GM15510 (cell line): ENCODE results near the gene PLA2G4E.

Source experiments
- POLR2A ChIP-seq: IDR thresholded peaks from 3 replicates; pipeline ENCODE4 v1.6.1; 2011; ENCODE audit warnings: borderline replicate concordance; ENCODE audit not compliant: insufficient read length; ENCODE audit errors: extremely low read depth

The PLA2G4E gene

GRCh38 chr15:42059661-42060476, 39.0 kb upstream of the PLA2G4E start:
- TF ChIP-seq POLR2A, result no peak

- no peak for TF ChIP-seq POLR2A
These were observed 37.9 kb upstream of the PLA2G4E start for GRCh38 chr15:42058791-42059190.

- TF ChIP-seq POLR2A, result no peak
These were observed 37.2 kb upstream of the PLA2G4E start for GRCh38 chr15:42057799-42058646.

- TF ChIP-seq POLR2A, result no peak
These were observed 36.3 kb upstream of the PLA2G4E start for GRCh38 chr15:42056934-42057798.

- no peak for TF ChIP-seq POLR2A
These were observed 33.1 kb upstream of the PLA2G4E start for GRCh38 chr15:42053914-42054313.

- TF ChIP-seq POLR2A, result no peak
These were observed 32.2 kb upstream of the PLA2G4E start for GRCh38 chr15:42053010-42053409.

- TF ChIP-seq POLR2A, result no peak
These were observed 29.8 kb upstream of the PLA2G4E start for GRCh38 chr15:42050484-42051255.

- TF ChIP-seq POLR2A, result no peak
These were observed 28.0 kb upstream of the PLA2G4E start for GRCh38 chr15:42048821-42049200.

- TF ChIP-seq POLR2A, result no peak
These were observed 27.4 kb upstream of the PLA2G4E start for GRCh38 chr15:42048080-42048820.

- TF ChIP-seq POLR2A, result no peak
These were observed 25.8 kb upstream of the PLA2G4E start for GRCh38 chr15:42046597-42046996.

GRCh38 chr15:42045211-42045615, 24.4 kb upstream of the PLA2G4E start:
- no peak for TF ChIP-seq POLR2A

- no peak for TF ChIP-seq POLR2A
These were observed 22.0 kb upstream of the PLA2G4E start for GRCh38 chr15:42042602-42043400.

- no peak for TF ChIP-seq POLR2A
These were observed 17.6 kb upstream of the PLA2G4E start for GRCh38 chr15:42038401-42038800.

GRCh38 chr15:42037656-42038055, 16.8 kb upstream of the PLA2G4E start:
- no peak for TF ChIP-seq POLR2A
